Measurements from ENCODE around the gene SLC47A2. TPM values are rescaled to one million over a fixed set of nuclear protein-coding genes. Genes with fewer than 3 reads are reported as not detected.

Gene SLC47A2
- total RNA-seq, 3 donors from 2014 or later = 0.15 to 0.66 TPM; not detected in 1

DNA sequence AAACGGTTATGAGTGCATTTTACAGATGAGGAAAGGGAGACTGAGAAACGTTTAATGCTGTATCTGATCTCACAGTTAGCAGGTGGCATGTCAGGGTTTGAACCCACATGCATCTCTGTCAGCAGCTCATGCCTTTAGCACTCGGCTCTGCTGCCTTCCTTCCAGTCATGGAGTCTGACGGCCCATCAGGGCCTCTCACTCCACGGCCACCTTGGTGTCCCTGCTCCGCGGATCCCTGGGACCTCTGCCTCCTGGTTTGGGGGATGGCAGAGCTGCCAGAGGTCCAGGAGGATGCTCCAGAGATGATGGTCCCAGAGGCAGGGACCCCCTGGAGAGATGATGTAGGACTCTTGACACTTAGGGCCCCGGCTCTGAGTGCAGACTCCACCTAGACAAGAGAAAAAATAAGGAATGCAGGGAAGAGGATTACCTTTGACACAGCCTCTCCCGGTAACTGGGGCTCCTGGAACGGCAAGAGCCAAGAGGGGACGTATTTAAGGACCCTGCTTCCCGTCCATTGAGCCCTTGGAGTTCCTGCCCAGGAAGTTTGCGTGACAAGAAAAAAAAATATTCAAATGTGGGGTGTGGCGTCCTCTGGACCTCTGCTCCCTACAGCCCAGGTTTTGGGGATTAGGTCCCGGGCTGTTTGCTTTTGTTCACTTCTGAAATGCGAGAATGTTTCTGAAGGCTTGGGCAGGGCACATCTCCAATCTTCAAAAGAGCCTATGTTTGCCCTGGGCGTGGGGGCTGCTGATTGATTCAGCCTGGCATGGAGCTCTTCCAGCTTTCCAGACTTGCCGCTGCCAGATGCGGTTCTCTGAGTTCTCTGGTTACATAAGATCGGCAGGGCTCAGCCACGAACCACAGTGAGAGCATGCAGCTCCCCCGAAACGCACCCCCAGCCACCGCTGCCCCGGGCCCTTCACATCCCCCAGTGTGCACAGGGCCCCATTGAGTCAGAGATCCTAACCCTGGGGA, 31.7 kb upstream of the SLC47A2 start, which contains the start of gene ALDH3A1:
Gene ALDH3A1 (minus strand): TSS at position 470 of the 978 bp plus-strand sequence. CDS start 3,169 bp downstream, outside the sequence.
- Histone ChIP-seq H3K4me3 (no peak within 1 kb of the TSS), H3K4me1 (peaks cover 3 to 5% of the 10 kb centered on the region in 2 donors), H3K27me3 (no peaks in the 10 kb centered on the region), H3K27ac (peak within 1 kb of the TSS; percentile 38 to 64), H3K36me3 (no peaks in the 10 kb centered on the region), H3K9me3 (no peaks in the 10 kb centered on the region)
- no peak for DNase-seq (ENCODE audit: low spot score in 2 of 2)
- TF ChIP-seq, protein P1, sequence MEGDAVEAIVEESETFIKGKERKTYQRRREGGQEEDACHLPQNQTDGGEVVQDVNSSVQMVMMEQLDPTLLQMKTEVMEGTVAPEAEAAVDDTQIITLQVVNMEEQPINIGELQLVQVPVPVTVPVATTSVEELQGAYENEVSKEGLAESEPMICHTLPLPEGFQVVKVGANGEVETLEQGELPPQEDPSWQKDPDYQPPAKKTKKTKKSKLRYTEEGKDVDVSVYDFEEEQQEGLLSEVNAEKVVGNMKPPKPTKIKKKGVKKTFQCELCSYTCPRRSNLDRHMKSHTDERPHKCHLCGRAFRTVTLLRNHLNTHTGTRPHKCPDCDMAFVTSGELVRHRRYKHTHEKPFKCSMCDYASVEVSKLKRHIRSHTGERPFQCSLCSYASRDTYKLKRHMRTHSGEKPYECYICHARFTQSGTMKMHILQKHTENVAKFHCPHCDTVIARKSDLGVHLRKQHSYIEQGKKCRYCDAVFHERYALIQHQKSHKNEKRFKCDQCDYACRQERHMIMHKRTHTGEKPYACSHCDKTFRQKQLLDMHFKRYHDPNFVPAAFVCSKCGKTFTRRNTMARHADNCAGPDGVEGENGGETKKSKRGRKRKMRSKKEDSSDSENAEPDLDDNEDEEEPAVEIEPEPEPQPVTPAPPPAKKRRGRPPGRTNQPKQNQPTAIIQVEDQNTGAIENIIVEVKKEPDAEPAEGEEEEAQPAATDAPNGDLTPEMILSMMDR (IDR thresholded peaks at IDR 0.05) = no peak
- TF ChIP-seq POLR2A (IDR thresholded peaks at IDR 0.05) (no peak), POLR2AphosphoS5 (IDR thresholded peaks at IDR 0.05) (no peak)
- intact Hi-C loops (cut with DNase I; ENCODE audit: low total_unique reads) = no loop called here

DNA sequence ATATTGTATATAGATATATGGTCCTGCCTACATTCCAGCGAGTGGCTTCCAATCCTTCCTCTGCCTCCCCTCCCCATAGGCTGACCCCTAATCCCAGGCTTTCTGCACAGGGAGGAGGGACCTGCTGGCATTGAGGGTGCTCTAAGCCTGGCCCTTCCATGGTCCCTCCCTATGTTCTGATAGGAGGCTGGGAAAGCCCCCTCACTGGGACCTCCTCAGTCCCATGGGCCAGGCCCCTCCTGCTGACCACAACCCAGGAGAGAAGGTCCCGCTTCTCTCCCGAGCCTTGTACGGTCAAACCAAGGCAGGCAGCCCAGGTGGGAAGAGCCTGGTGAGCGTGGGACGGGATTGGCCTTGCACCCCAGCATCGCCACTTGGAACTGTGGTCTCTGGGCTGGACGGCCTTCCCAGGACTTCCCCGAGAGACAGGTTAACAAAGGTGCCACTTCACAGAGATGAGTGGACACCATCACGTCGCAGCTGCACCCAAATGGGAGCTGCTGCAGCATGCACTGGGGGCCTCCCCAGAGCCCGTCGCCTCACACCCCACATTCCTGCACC, 30.9 kb upstream of the SLC47A2 start:
- Histone ChIP-seq H3K9me3 (no peaks in the 10 kb centered on the region), H3K27ac (no peak overlapping the region)
- intact Hi-C loops (cut with DNase I; ENCODE audit: low total_unique reads) = no loop called here

DNA sequence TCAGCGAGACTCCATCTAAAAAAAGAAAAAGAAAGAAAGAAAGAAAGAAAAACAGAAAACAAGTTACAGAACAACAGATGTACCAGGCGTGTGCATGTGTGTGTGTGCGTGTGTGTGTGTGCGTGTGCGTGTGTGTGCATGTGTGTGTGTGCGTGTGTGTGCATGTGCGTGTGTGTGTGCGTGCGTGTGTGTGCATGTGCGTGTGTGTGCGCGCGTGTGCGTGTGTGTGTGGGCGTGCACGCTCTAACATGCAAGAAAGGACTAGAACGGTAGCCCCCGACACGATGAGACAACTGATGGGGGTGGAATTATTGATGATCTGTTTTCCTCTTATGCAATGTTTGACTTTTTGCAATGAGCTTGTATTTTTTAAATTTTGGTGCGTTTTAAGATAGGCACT, 30.1 kb upstream of the SLC47A2 start:
- no peaks in the 10 kb centered on the region for H3K36me3 ChIP-seq
- H3K9me3 ChIP-seq = no peaks in the 10 kb centered on the region
- H3K27me3 ChIP-seq = no peaks in the 10 kb centered on the region
- intact Hi-C loops (cut with DNase I; ENCODE audit: low total_unique reads) = no loop called here
- TF ChIP-seq, protein P1 (IDR thresholded peaks at IDR 0.05) = no peak
- no peak overlapping the region for H3K27ac ChIP-seq
- no peak for DNase-seq (ENCODE audit: low spot score in 2 of 2)
- no peak overlapping the region for H3K4me3 ChIP-seq
- peaks cover 3 to 5% of the 10 kb centered on the region in 2 donors for H3K4me1 ChIP-seq

More for the DNA sequence above, 30.9 kb upstream of the SLC47A2 start:
- H3K4me1 ChIP-seq = peaks cover 3 to 5% of the 10 kb centered on the region in 2 donors
- H3K36me3 ChIP-seq = no peaks in the 10 kb centered on the region
- no peaks in the 10 kb centered on the region for H3K27me3 ChIP-seq
- no peak overlapping the region for H3K4me3 ChIP-seq
- no peak for DNase-seq (ENCODE audit: low spot score in 2 of 2)
- TF ChIP-seq POLR2AphosphoS5 (IDR thresholded peaks at IDR 0.05) (no peak), POLR2A (IDR thresholded peaks at IDR 0.05) (no peak)
- TF ChIP-seq, protein P1 (IDR thresholded peaks at IDR 0.05) = no peak

DNA sequence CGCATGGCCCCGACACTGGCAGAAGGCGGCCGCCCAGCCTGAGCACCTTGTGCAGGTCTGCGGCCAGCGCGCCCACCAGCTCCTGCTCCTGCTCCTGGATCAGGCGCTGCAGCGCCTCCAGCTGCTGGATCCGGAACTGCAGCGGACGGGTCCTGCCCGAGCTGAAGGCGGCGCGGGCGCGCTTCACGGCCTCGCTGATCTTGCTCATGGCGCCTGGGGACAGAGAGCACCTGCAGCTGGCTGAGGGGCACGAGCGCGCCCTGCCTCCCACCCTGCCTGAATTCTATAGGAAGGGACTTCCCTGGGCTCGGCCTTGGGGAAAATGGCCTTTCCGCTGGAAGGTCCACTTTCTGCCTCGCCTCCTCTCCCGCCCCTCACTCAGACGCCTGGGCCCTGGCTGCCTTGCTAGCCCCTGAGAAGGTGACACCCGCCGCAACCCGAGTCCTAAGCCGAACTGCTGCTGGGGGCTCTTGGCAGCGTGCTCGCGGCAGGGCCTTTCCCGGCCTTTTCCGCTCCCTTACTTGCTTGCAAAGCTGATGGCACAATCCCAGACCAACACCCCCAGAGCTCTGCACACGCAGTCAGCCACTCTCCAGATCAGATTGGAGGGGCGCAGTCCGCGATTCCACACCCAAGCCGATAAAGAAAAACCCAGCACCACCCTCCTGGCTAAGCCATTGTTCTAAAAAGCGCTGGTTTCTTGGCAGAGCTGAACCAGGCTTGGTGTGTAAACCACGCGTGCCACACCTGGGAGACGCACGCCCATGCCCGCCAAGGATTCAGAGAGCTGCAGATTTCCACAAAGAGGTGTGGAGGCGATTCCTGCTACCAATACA, 28.8 kb upstream of the SLC47A2 start:
- Histone ChIP-seq H3K27me3 (no peaks in the 10 kb centered on the region), H3K4me1 (peaks cover 3 to 5% of the 10 kb centered on the region in 2 donors), H3K9me3 (no peaks in the 10 kb centered on the region), H3K36me3 (no peaks in the 10 kb centered on the region), H3K27ac (peak overlapping the region; percentile 72 to 84), H3K4me3 (peak overlapping the region; percentile 49 to 77 (median 50))
- TF ChIP-seq, protein P1 (IDR thresholded peaks at IDR 0.05) = peak; percentile 73 to 83 (median 83)
- TF ChIP-seq POLR2AphosphoS5 (IDR thresholded peaks at IDR 0.05) = no peak
- intact Hi-C loops (cut with DNase I; ENCODE audit: low total_unique reads) = no loop called here
- DNase-seq (ENCODE audit: low spot score in 2 of 2) = peak; percentile 90 to 92
